ENCODE results near the gene SPIN3. TPM values are rescaled to one million over a fixed set of nuclear protein-coding genes. Genes with fewer than 3 reads are reported as not detected.
"Not testable (repeated sequence)": the region's sequence is repeated elsewhere in the genome, so short reads cannot be mapped to it uniquely, and the experiment has no call there.

Gene SPIN3
- 10 to 100 TPM; 18.3 to 26.4 (median 22.5) TPM for polyA plus RNA-seq (ENCODE audit: insufficient read length in 4 of 4)

DNA sequence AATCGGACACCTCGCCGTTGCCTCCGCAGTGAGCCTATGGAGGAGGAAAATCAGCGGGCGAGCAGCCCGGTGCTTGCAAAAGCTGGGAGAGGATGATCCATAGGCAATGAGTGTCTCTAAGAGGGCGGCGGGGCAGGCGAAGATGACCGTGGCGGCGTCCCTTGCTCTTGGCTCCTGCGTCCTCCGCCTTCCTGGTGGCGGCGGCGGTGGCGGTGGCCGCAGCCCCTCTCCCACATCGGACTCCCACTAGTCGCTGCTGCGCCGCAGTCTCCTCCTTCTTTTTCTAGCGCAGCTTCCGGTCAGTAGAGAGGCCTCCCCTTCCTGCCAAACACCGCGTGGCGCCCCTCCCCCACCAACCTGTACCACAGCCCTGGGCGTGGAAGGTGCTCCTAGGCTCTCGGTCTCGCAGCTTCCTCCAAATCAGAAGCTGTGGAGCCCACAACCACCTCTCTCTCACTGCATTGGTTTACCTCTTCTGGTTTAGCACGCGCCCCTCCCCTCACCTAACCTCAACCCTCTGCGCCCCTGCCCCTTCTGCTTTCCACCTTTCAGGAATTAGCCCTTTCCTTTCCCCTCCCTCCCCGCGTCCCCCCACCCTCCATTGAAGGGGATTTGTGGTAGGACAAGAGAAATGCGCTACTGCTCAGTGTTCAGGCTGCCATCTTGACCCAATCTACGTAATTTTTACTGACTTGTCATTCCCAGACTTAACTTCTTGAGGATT lies at the start of gene SPIN3:
SPIN3 (minus strand) TSS at position 271 of the 724 bp plus-strand sequence. CDS start 594 bp downstream, outside the sequence.
- peak; percentile 36 to 74 (median 60) for DNase-seq (ENCODE audit: low read depth in 4 of 4, low spot score in 2 of 4)

DNA sequence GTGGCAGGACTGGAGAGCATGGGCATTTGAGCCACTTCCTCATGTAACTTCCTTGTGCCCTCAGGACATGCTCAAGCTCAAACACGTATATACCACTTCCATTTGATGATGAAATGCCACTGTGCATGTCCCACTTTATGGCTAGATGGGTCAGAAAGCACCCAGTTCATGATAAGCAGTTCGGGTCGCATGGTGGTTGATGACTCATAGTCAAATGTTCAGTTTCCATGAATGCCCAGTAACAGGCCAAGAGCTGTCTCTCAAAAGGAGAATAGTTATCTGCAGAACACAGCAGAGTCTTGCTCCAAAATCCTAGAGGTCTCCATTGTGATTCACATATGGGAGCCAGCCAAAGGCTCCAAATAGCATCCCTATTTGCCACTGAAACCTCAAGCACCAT lies 48.9 kb upstream of the SPIN3 start:
- DNase-seq (ENCODE audit: low read depth in 4 of 4, low spot score in 2 of 4), result no peak

DNA sequence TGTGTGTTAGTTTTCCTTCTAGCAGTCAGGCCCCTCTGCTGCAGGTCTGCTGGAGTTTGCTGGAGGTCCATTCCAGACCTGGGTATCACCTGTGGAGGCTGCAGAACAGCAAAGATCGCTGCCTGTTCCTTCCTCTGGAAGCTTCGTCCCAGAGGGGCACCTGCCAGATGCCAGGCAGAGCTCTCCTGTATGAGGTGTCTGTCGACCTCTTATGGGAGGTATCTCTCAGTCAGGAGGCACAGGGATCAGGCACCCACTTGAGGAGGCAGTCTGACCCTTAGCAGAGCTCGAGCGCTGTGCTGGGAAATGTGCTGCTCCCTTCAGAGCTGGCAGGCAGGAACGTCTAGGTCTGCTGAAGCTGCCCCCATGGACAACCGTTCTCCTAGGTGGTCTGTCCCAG lies 41.9 kb upstream of the SPIN3 start:
- DNase-seq (ENCODE audit: low read depth in 4 of 4, low spot score in 2 of 4), result not testable (repeated sequence)

DNA sequence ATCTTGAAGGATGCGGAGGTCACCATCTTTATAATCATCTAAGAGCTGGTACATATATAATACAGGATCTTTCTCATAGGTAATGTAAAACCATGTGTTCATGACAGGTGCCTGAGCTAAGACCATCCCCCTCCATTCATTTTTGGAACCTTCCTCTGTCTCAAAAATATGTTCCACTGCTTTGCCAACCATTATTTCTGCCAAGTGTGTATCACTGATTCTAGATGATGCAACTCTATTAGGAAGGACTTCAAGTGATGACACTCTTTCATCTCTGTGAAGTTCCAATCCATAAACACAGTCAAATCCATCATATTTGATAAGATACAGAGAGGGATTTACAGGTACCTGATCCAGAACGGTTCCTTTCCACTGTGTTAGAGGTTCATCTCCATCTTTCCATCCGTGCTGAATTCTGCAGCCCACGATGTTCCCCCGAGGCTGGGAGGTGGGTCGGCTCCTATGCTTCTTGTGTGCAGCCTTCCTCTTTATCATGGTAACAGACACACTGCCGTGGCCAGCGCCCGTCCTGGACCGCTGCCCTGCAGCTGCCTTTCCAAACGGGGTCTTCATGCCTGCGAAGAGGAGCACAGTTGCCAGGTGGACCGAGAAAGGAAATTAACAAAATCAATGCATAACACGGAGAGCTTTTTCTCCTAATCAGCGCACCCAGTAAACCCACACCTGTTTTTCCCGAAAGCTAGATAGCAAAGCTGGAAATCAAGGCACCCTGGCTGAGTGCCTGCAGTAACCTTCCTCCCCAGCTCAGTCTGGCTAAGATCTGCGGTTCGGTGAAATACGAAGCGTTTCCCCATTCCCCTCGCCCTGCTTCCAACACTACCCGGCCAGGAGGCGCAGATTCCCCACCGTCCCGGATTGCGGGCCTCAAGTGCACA lies 718 bp downstream of the SPIN3 start:
- peak in 1 of 4 donors; percentile 7 for DNase-seq (ENCODE audit: low read depth in 4 of 4, low spot score in 2 of 4)

DNA sequence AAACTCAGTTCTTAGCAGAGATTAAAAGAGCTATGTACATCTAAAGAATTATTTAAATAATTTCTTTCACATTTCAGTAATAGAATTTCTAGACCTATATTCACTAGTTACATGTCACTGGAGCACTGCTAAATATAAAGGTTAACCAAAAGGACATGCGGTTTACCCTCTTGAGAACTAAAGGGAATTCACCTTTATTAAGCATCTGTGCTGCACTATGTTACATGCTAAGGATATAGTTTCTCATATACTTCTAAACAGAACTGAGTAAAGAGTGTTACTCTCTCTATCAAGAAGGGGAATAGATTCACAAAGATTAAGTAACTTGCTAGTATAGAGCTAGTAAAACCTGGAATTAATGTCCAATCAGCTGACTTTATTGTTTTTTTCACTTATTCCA lies 7.6 kb downstream of the SPIN3 start:
- DNase-seq (ENCODE audit: low read depth in 4 of 4, low spot score in 2 of 4), result no peak

DNA sequence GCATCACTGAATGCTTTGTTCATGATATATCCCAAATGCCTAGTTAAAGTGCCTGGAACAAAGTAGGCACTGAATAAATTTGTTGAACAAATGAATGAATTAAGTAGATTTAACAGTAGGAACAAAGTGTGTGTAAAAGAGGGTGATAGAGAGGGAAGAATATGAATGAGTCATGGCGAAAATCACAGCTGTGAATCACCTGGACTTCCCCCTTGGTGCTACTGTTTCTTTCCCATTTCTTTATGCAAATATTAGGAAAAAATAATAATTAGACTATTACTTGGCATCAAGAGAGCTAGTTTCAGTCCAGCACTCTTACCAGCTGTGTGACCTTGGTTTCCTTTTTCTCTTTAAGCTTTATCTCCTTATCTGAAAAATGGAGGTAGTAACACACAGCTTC lies 9.2 kb downstream of the SPIN3 start:
- DNase-seq (ENCODE audit: low read depth in 4 of 4, low spot score in 2 of 4), result no peak

DNA sequence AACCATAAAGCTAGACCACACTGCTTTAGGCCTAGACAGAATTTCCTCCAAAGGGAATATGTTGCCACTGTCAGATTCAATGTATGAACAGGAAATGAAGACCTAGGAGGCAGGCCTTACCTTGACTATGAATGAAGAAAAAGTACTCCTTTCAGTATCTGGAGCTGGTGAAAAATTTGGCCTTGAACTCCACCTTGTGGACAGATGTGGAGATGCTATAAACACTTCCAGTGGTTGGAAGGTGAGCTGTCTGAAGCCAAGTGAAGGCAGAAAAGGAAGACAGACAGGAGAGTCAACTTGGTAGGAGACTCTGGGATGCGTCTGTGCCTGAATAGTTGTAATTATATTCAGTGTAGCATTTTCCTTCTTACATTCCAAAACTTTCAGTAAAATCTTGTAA lies 17.2 kb downstream of the SPIN3 start:
- no peak for DNase-seq (ENCODE audit: low read depth in 4 of 4, low spot score in 2 of 4)

DNA sequence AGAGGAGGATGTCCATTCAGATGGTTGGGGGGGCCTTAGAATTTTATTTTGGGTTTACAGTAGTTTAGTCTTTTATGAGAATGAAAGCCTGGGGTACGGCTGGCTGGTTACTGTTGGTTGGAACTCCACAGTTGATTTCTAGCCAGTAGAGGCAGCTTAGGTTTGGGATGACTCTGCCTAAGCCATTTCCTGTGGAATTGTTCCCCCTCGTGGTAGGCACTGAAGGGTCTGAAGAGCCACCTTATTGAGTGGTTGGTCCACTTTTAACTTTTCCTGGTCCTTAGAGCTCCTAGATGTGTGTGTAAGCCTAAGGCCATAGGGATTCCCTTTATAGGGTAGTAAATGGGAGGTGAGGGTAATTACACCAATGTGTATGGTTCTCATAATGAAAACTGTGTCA lies 19.7 kb downstream of the SPIN3 start:
- no peak for DNase-seq (ENCODE audit: low read depth in 4 of 4, low spot score in 2 of 4)

DNA sequence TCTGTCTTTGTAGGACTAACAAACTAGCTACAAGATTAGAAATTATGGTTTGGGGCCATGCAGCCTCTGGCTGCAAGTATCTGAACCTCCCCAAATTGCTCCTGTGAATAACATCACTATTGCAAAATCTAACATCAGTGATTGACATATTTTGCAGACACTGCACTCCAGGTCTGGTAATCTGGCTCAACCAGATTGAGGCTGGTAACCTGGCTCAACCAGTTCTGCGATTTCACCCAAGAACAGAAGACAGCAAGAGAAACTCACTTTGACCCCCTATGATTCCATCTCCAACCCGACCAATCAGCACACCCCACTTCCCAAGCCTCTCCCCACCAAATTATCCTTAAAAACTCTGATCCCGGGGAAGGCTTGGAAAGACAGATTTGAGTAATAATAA lies 20.9 kb downstream of the SPIN3 start:
- no peak for DNase-seq (ENCODE audit: low read depth in 4 of 4, low spot score in 2 of 4)

DNA sequence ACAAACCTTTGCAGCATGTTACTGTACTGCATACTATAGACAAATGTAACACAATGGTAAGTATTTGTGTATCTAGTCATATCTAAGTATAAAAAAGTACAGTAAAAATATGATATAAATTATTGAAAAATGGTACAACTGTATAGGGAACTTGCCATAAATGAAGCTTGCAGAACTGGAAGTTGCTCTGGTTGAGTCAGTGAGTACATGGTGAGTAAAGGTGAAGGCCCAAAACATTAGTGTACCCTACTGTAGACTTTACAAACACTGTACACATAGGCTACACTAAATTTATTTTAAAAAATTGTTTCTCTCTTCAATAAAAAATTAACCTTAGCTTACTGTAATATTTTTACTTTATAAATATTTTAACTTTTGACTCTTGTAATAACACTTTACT lies 25.8 kb downstream of the SPIN3 start:
- DNase-seq (ENCODE audit: low read depth in 4 of 4, low spot score in 2 of 4), result no peak

DNA sequence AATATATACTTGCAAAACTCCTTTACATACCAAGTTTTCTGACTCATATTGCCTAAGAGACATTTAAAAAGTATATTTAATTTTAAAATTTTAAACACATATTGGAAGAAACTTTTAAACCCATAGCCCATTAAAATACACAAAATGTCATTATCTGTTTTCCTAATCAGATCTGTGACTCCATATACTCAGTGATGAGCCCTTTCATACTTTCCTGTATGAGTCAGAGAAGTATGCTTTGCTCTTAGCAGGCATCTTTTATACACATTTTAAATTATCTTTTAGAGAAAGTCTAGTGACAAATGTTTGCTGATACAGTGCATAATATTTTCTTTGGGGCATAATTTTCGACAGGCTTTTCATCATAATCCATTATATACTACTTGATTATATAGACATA lies 26.4 kb downstream of the SPIN3 start:
- no peak for DNase-seq (ENCODE audit: low read depth in 4 of 4, low spot score in 2 of 4)

DNA sequence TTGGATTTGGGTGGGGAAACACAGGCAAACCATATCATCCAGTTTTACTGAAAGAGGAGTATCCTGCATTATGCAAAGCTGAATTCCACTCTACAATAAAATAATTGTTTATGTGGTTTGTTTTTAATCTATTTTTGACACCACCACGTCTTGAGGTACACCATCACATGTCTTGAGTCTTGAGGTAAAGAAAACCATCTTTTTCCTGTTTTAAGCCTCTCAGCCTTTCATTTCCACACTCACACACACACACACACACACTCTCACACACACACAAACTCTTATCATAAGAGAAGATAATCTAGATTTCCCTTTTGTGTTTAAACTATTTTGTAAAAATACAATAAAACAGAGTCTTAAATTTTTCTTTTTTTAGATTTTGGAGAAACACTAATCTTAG lies 32.0 kb downstream of the SPIN3 start:
- no peak for DNase-seq (ENCODE audit: low read depth in 4 of 4, low spot score in 2 of 4)

DNA sequence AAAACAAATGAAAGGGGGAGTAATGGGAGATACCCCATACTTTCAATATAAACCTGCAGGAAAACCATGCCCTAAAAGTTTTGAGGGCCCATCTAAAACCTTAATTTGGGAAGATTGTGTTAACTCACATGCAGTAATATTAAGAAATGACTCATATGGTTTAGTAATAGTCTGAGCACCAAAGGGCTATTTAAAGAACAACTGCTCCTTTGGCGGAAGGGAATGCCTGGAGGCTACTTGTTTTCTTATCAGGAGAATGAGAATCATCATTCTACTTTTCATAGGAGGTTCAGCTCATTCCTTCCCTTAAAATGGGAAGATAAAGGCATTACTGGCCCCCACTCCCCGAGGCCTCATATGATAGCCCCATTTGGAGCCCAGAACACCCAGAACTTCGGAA lies 47.6 kb downstream of the SPIN3 start:
- no peak for DNase-seq (ENCODE audit: low read depth in 4 of 4, low spot score in 2 of 4)

DNA sequence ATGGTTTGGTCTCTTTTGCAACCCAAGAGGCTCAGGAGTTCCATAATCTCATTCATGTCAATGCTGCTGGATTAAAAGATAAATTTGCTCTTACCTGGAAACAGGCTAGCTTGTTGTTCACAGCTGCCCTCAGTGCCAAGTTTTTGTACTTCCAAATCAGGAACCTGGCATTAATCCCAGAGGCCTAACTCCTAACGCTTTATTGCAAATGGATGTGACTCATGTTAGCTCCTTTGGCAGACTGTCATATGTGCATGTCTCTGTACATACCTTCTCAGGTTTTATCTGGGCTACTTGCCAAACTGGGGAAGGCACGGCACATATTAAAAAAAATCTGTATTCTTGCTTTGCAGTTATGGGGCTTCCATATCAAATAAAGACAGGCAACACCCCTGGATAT lies 49.1 kb downstream of the SPIN3 start:
- not testable (repeated sequence) for DNase-seq (ENCODE audit: low read depth in 4 of 4, low spot score in 2 of 4)

DNA sequence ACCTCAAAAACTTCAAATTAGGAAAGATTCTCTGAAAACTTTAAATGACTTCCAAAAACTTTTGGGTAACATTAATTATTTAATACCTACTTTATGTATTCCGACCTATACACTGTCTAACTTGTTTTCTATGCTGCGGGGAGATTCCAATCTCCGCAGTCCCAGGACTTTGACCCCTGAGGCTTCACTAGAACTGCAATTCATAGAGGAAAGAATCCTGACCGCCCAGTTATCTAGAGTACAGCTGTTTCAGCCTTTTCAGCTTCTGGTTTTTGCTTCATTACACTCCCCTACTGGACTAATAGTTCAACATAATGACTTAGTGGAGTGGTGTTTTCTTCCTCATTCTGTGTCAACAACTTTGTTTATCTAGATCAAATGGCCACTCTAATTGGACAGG lies 50.1 kb downstream of the SPIN3 start:
- not testable (repeated sequence) for DNase-seq (ENCODE audit: low read depth in 4 of 4, low spot score in 2 of 4)

DNA sequence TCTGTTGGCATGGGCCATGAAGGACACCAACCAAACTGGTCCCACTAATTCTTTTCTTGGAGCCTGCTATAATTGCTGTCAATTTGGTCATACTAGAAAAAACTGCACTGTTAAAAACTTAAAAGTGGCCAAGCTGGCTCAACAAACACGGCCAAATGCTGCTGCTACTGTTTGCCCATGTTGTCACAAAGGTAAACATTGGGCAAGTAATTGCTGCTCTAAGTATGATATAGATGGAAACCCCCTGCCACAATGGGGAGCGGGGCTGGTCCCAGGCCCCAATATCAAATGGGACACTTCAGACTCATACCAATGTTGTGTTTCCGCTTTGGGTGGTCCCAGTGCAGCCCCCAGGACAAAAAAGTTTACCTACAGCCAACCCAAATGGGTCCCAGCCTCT lies 52.1 kb downstream of the SPIN3 start:
- DNase-seq (ENCODE audit: low read depth in 4 of 4, low spot score in 2 of 4), result no peak

Other genes with a start within 250 kb of the SPIN3 start
- 10 to 100 TPM; 18.2 to 23.8 (median 21.6) TPM for gene SPIN2B, start 126.0 kb upstream of the SPIN3 start, polyA plus RNA-seq (ENCODE audit: insufficient read length in 4 of 4)
- 1 to 10 TPM; 3.9 to 5.2 (median 4.3) TPM for gene SPIN2A, start 141.9 kb upstream of the SPIN3 start, polyA plus RNA-seq (ENCODE audit: insufficient read length in 4 of 4)

Measured in left renal cortex interstitium (tissue), 4 donors.